ENCODE data around the gene NEDD4L.

- TF ChIP-seq, protein P1, sequence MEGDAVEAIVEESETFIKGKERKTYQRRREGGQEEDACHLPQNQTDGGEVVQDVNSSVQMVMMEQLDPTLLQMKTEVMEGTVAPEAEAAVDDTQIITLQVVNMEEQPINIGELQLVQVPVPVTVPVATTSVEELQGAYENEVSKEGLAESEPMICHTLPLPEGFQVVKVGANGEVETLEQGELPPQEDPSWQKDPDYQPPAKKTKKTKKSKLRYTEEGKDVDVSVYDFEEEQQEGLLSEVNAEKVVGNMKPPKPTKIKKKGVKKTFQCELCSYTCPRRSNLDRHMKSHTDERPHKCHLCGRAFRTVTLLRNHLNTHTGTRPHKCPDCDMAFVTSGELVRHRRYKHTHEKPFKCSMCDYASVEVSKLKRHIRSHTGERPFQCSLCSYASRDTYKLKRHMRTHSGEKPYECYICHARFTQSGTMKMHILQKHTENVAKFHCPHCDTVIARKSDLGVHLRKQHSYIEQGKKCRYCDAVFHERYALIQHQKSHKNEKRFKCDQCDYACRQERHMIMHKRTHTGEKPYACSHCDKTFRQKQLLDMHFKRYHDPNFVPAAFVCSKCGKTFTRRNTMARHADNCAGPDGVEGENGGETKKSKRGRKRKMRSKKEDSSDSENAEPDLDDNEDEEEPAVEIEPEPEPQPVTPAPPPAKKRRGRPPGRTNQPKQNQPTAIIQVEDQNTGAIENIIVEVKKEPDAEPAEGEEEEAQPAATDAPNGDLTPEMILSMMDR (IDR thresholded peaks at IDR 0.05), result no peak
- TF ChIP-seq POLR2A (IDR thresholded peaks at IDR 0.05), result no peak
These were observed 28.8 kb upstream of the NEDD4L start for GRCh38 chr18:58015065-58015780.

All from testis (tissue), 2 donors.